HepG2 (cell line): ENCODE data around the gene AGAP1. TPM values are rescaled to one million over a fixed set of nuclear protein-coding genes. Genes with fewer than 3 reads are reported as not detected.

Source experiments
- CCAR2 ChIP-seq: fragments of 200-400 bp; formaldehyde crosslinking; optimal IDR thresholded peaks from 2 replicates; pipeline ENCODE3; 2018; ENCODE audit warnings: low read depth, mild to moderate bottlenecking, low read length, moderate library complexity
- GABPB1 ChIP-seq: IDR thresholded peaks from 2 replicates; pipeline ENCODE4 v1.6.1; 2016; ENCODE audit warnings: mild to moderate bottlenecking, missing genetic modification reagents, moderate library complexity, missing compliant biosample characterization
- GPN1 ChIP-seq: sonication (generic); formaldehyde crosslinking; IDR thresholded peaks from 2 replicates; pipeline ENCODE4 v1.5.1; 2020; ENCODE audit warnings: missing genetic modification reagents, borderline replicate concordance
- KIAA2018 ChIP-seq: sonication (generic); formaldehyde crosslinking; IDR thresholded peaks from 2 replicates; pipeline ENCODE4 v1.5.0; 2020; ENCODE audit warnings: mild to moderate bottlenecking, missing genetic modification reagents, borderline replicate concordance
- MTA3 ChIP-seq: sonication (generic); formaldehyde crosslinking; IDR thresholded peaks from 2 replicates; pipeline ENCODE4 v1.4.0; 2020; ENCODE audit warnings: missing genetic modification reagents
- MYC ChIP-seq: sonication (generic); formaldehyde crosslinking; IDR thresholded peaks from 2 replicates; pipeline ENCODE4 v1.9.0; 2021; ENCODE audit warnings: missing genetic modification reagents, borderline replicate concordance
- PITX1 ChIP-seq: sonication (generic); formaldehyde crosslinking; IDR thresholded peaks from 2 replicates; pipeline ENCODE4 v1.5.1; 2020; ENCODE audit warnings: mild to moderate bottlenecking, missing genetic modification reagents
- REST ChIP-seq, 2 experiments: IDR thresholded peaks; 2 replicates each; pipeline ENCODE4 v1.6.1; 2011 to 2012; ENCODE audit warnings: low read length in 2 of 2, borderline replicate concordance in 1 of 2, low read depth in 1 of 2, mild to moderate bottlenecking in 1 of 2, moderate library complexity in 1 of 2
- SYNCRIP ChIP-seq: fragments of 200-400 bp; formaldehyde crosslinking; IDR thresholded peaks from 2 replicates; pipeline ENCODE4 v1.6.1; 2018; ENCODE audit warnings: mild to moderate bottlenecking, low read depth, low read length; ENCODE audit not compliant: insufficient read depth
- ZFP90 ChIP-seq: sonication (generic); formaldehyde crosslinking; IDR thresholded peaks from 2 replicates; pipeline ENCODE4 v1.8.0; 2022; ENCODE audit warnings: missing genetic modification reagents, mild to moderate bottlenecking, inconsistent platforms, borderline replicate concordance
- ZFYVE20 ChIP-seq: sonication (generic); formaldehyde crosslinking; IDR thresholded peaks from 2 replicates; pipeline ENCODE4 v1.8.0; 2023; ENCODE audit warnings: low read depth, mild to moderate bottlenecking, moderate library complexity, missing genetic modification reagents, borderline replicate concordance
- ZKSCAN5 ChIP-seq: sonication (generic); formaldehyde crosslinking; IDR thresholded peaks from 2 replicates; pipeline ENCODE4 v1.5.1; 2020; ENCODE audit warnings: mild to moderate bottlenecking, missing genetic modification reagents
- ZNF329 ChIP-seq: sonication (generic); formaldehyde crosslinking; IDR thresholded peaks from 2 replicates; pipeline ENCODE4 v1.9.0; 2021; ENCODE audit warnings: low read depth, mild to moderate bottlenecking, missing genetic modification reagents
- ZNF33B ChIP-seq: sonication (generic); formaldehyde crosslinking; IDR thresholded peaks from 2 replicates; pipeline ENCODE4 v1.5.1; 2020; ENCODE audit warnings: mild to moderate bottlenecking, missing genetic modification reagents
- ZNF343 ChIP-seq: sonication (generic); formaldehyde crosslinking; IDR thresholded peaks from 2 replicates; pipeline ENCODE4 v1.4.0; 2020; ENCODE audit warnings: mild to moderate bottlenecking, missing genetic modification reagents
- ZNF431 ChIP-seq: sonication (generic); formaldehyde crosslinking; IDR thresholded peaks from 2 replicates; pipeline ENCODE4 v1.9.0; 2022; ENCODE audit warnings: missing genetic modification reagents, low read depth, mild to moderate bottlenecking, borderline replicate concordance
- ZNF839 ChIP-seq: sonication (generic); formaldehyde crosslinking; IDR thresholded peaks from 2 replicates; pipeline ENCODE4 v1.4.0; 2020; ENCODE audit warnings: missing genetic modification reagents, mild to moderate bottlenecking, borderline replicate concordance
- polyA plus RNA-seq, 8 experiments: library from polyadenylated mRNA; depleted of rRNA in 3 of 8; stranded (reverse) in 7 of 8; unstranded in 1 of 8; fragments of >200 nt; fragmentation: Illumina TruSeq in 4 of 8; extraction: Trizol in 4 of 8; gene quantifications; 2 replicates each; pipeline versions ENCODE4 v1.2.1 to v1.2.3, GENCODE V29; 2011 to 2016; ENCODE audit warnings: low read depth in 4 of 8, missing spikeins in 1 of 8, mixed read lengths in 1 of 8; ENCODE audit not compliant: insufficient read depth in 1 of 8
- total RNA-seq, 5 experiments: library from RNA; depleted of rRNA; stranded (reverse); fragments of >200 nt; fragmentation: Illumina TruSeq; extraction: Trizol; gene quantifications; 2 replicates each; pipeline ENCODE4 v1.2.3, GENCODE V29; 2016; ENCODE audit warnings: low read depth in 1 of 5

AGAP1 gene
- total and polyA plus RNA-seq, 2 of the 13 experiments (the other 11 are each of a cell fraction or from before 2014, with no cell fraction given), result 21.2 to 32.7 TPM

GRCh38 chr2:235577404-235578330 is 83.8 kb downstream of the AGAP1 start (continued):
- TF ChIP-seq KIAA2018 (no peak), ZNF431 (CRISPR knock-in tag) (no peak), SYNCRIP (no peak), ZKSCAN5 (CRISPR knock-in tag) (no peak), ZFYVE20 (CRISPR knock-in tag) (no peak), ZNF33B (CRISPR knock-in tag) (no peak), MTA3 (CRISPR knock-in tag) (no peak), ZFP90 (CRISPR knock-in tag) (no peak), REST (IDR thresholded peaks at IDR 0.05; ENCODE audit: borderline replicate concordance in 1 of 2, low read depth in 1 of 2, low read length in 2 of 2) (no peak), ZNF329 (CRISPR knock-in tag) (no peak), ZNF343 (0 out of 2 replicates have a peak, but pooled peaks have one; percentile 53), GABPB1 (CRISPR knock-in tag) (no peak; the same call in 1 of the 2 replicates), GPN1 (CRISPR knock-in tag) (no peak), PITX1 (CRISPR knock-in tag) (peak; percentile 86), MYC (CRISPR knock-in tag) (no peak), CCAR2 (no peak), ZNF839 (peak; percentile 77)
